Activated naive CD4-positive, alpha-beta T cell treated with anti-CD3 and anti-CD28 coated beads, Interleukin-2, amount 10 ng/mL, durations not matched to agents 7 days and 5 days (primary cell): ENCODE results near the gene ZNF134.

Source experiments
- CTCF ChIA-PET: fragments of 350-600 bp; sonication (Branson Sonifier 250); formaldehyde crosslinking; loops from one replicate; lab custom pipeline; 2021; ENCODE audit warnings: antibody characterized with exemption; lab: Charles Lee
- DNase-seq: peaks from one replicate; pipeline ENCODE4 v3.0.0-alpha.2; 2020
- H3K27ac Mint-ChIP-seq: one replicate; pipeline ENCODE4 v1.8.0; 2021; ENCODE audit warnings: mild to moderate bottlenecking, moderate library complexity, mixed read lengths
- H3K27me3 Mint-ChIP-seq: one replicate; pipeline ENCODE4 v1.8.0; 2021; ENCODE audit warnings: mild to moderate bottlenecking, mixed read lengths
- H3K36me3 Mint-ChIP-seq: one replicate; pipeline ENCODE4 v1.8.0; 2021; ENCODE audit warnings: mixed read lengths
- H3K4me1 Mint-ChIP-seq: one replicate; pipeline ENCODE4 v1.8.0; 2021; ENCODE audit warnings: mixed read lengths
- H3K4me3 Mint-ChIP-seq: one replicate; pipeline ENCODE4 v1.8.0; 2021; ENCODE audit warnings: mild to moderate bottlenecking, moderate library complexity, mixed read lengths
- H3K9me3 Mint-ChIP-seq: one replicate; pipeline ENCODE4 v1.8.0; 2021; ENCODE audit warnings: mixed read lengths

The ZNF134 gene

DNA sequence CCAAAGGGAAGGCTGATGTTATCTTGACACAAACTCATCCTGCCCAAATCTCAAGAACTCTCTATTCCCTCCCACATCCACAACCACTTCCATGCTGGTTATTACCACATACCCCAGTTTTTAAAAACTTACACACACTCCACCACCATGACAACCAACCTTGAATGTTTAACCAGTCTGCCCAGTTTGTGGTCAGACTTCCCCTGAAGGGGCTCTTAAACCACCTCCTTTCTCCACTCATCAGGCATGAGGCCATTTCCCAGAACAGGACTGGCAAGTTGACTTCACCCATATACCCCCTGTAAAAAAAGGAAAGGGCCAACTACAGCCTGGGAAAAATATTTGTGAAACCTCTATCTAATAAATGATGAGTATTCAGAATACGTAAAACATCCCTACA lies 42.3 kb downstream of the ZNF134 start:
- Mint-ChIP-seq H3K4me1 (peaks cover 7% of the 10 kb centered on the region), H3K9me3 (peaks cover 47% of the 10 kb centered on the region), H3K36me3 (peaks cover 3% of the 10 kb centered on the region), H3K4me3 (no peak overlapping the region), H3K27me3 (no peaks in the 10 kb centered on the region), H3K27ac (no peak overlapping the region)
- CTCF ChIA-PET: no interaction called here
- no peak for DNase-seq

DNA sequence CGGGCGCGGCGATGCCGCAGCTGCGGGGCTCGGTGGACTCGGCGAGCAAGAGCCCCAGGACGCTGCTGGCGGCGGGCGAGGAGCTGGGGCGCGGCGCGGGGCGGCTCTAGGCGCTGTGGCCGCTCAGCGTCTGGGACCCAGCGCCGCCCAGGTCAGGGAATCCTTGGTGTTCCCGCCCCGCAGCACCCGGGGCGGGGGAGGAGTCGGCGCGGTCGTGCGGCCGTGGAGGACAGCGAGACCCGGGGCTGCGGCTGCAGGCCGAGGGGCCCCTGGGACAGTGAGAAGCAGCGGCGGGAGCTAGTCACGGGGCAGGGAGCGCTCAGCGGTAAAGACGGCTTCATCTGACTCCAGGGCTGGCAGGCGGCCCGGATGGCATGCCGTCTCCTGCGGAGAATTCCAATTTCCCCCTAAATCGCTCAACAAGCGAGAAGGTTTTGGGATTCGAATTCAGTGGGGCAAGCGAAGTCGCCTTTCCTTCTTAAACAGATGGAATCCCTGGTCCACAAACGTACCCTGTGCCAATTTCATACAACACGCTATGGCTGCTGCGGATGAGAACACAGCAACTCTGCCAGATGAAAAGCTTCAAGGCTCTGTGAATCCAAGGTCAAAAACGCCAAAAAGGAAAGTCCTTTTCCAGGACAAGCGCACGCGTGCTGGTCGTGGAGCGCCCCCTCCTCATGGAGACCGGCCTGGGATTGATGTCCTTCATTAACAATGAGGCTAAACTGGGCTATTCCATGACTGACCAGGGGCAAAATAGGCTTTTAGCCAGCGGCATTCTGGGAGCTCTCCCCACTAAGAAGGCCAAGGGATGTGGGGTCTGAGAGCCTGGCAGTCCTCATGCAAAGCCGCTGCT lies 50.5 kb downstream of the ZNF134 start:
- peaks cover 7% of the 10 kb centered on the region for H3K9me3 Mint-ChIP-seq
- H3K4me1 Mint-ChIP-seq: peaks cover 3% of the 10 kb centered on the region
- peaks cover 24% of the 10 kb centered on the region for H3K27me3 Mint-ChIP-seq
- no peak overlapping the region for H3K27ac Mint-ChIP-seq
- H3K36me3 Mint-ChIP-seq: no peaks in the 10 kb centered on the region
- peak; percentile 31 for DNase-seq
- CTCF ChIA-PET: interaction anchor here (0.9 to 1.0 kb wide), 2 partner anchors 17 to 30 kb away, joined by 3 read pairs; partner anchors contain the start of gene ZNF551
- H3K4me3 Mint-ChIP-seq: peak overlapping the region; percentile 75

GRCh38 chr19:57665261-57665806 lies 51.3 kb downstream of the ZNF134 start:
- Mint-ChIP-seq H3K36me3 (no peaks in the 10 kb centered on the region), H3K4me3 (no peak overlapping the region), H3K4me1 (peaks cover 3% of the 10 kb centered on the region), H3K27ac (no peak overlapping the region), H3K27me3 (peaks cover 24% of the 10 kb centered on the region), H3K9me3 (peaks cover 7% of the 10 kb centered on the region)
- DNase-seq: no peak
- CTCF ChIA-PET: interaction anchor here (0.9 to 1.0 kb wide), 2 partner anchors 16 to 31 kb away, joined by 3 read pairs; partner anchors contain the start of gene ZNF551

- no peak for DNase-seq
- Mint-ChIP-seq H3K36me3 (no peaks in the 10 kb centered on the region), H3K4me1 (peaks cover 3% of the 10 kb centered on the region), H3K27ac (no peak overlapping the region), H3K27me3 (peaks cover 28% of the 10 kb centered on the region), H3K4me3 (no peak overlapping the region), H3K9me3 (peaks cover 7% of the 10 kb centered on the region)
- CTCF ChIA-PET: no interaction called here
Measured at GRCh38 chr19:57667228-57667627, 53.2 kb downstream of the ZNF134 start.

DNA sequence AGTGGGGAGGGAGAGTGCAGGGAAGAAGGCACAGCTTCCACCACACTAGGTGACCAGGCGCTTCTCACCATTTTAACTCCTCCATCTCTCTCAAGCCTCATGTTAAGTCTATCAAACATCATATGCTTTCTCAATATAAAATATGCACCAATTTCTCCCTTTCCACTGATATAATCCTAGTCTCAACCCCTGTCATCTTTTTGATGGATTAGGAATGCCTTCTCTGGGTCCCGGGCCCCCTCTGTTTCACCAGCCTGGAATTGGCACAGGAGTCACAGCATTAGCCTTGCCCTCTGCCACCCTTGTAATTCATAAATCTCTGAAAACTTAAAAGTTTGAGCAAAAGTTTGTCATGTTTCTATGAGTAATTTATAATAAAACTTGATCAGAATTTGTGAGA lies 54.6 kb downstream of the ZNF134 start, which contains the start of gene ZSCAN4:
Gene ZSCAN4, plus strand, starts transcription at position 301 of the 400 bp plus-strand sequence. CDS start 7,211 bp downstream, outside the sequence.
- H3K27me3 Mint-ChIP-seq: peaks cover 24% of the 10 kb centered on the region
- H3K36me3 Mint-ChIP-seq: no peaks in the 10 kb centered on the region
- no peak for DNase-seq
- no peak within 1 kb of the TSS for H3K27ac Mint-ChIP-seq
- peaks cover 3% of the 10 kb centered on the region for H3K4me1 Mint-ChIP-seq
- peaks cover 7% of the 10 kb centered on the region for H3K9me3 Mint-ChIP-seq
- H3K4me3 Mint-ChIP-seq: no peak within 1 kb of the TSS
- CTCF ChIA-PET: no interaction called here

DNA sequence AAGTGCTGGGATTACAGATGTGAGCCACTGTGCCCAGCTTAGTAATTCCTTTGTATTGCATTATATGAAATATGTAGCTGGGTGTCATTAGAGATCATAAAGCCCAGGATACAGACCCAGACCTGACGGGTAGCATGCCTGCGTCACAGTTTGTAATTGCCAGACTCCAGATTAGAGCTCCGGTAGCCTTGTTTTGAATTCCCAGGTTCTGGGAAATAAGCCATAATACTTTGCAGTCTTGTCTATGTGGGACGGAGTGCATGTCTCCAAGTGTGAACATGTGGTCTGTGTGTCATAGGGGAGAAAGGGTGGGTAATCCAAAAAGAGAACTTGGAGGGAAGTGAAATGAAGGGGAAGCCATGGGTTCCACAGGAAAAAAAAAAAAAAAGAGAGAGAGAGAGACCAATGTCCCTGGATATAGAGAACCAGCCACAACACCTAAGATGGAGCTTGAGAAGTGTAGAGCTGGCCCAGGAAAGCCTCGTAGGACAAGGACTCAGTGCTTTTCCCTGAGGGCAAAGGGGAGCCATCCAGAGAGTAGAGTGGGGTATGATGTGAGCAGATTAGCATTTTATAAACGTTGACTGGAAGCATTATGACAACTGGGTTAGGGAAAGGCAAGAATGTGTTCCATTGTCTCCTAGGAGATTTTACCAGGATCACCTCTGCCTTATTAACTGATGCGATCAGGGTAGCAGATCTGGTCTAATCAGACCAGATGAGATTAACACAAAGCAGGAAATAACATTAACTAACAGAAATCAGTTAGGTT lies 57.3 kb downstream of the ZNF134 start:
- Mint-ChIP-seq H3K27ac (no peak overlapping the region), H3K4me3 (no peak overlapping the region), H3K36me3 (no peaks in the 10 kb centered on the region), H3K27me3 (peaks cover 4% of the 10 kb centered on the region), H3K4me1 (no peaks in the 10 kb centered on the region), H3K9me3 (peaks cover 10% of the 10 kb centered on the region)
- DNase-seq: no peak
- CTCF ChIA-PET: no interaction called here

DNA sequence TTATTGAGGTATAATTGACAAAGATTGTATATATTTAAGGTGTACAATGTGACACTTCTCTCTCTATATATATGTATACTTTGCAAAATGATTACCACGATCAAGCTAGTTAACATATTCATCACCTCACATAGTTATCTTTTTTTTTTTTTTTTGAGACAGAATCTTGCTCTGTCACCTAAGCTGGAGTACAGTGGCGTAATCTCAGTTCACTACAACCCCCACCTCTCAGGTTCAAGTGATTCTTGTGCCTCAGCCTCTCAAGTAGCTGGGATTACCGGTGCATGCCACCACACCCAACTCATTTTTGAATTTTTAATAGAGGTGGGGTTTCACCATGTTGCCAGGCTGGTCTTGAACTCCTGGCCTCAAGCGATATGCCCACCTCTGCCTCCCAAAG lies 58.4 kb downstream of the ZNF134 start:
- peaks cover 12% of the 10 kb centered on the region for H3K9me3 Mint-ChIP-seq
- no peaks in the 10 kb centered on the region for H3K36me3 Mint-ChIP-seq
- H3K27ac Mint-ChIP-seq: no peak overlapping the region
- H3K27me3 Mint-ChIP-seq: peaks cover 4% of the 10 kb centered on the region
- H3K4me1 Mint-ChIP-seq: no peaks in the 10 kb centered on the region
- H3K4me3 Mint-ChIP-seq: no peak overlapping the region
- DNase-seq: no peak
- CTCF ChIA-PET: no interaction called here
